IPS-18a (cell line): ENCODE data around the gene SNAI3.

ENCODE experiments used
- H3K27ac ChIP-seq: one replicate; pipeline ENCODE4 v1.5.1; 2013; ENCODE audit warnings: low read length
- H3K27me3 ChIP-seq: one replicate; pipeline ENCODE4 v1.6.1; 2013; ENCODE audit warnings: mild to moderate bottlenecking, low read length; ENCODE audit not compliant: control insufficient read depth, insufficient read depth
- H3K36me3 ChIP-seq: one replicate; pipeline ENCODE4 v1.6.1; 2013; ENCODE audit warnings: low read depth, low read length; ENCODE audit not compliant: control insufficient read depth
- H3K4me1 ChIP-seq: one replicate; pipeline ENCODE4 v1.6.1; 2013; ENCODE audit warnings: low read depth, low read length; ENCODE audit not compliant: control insufficient read depth
- H3K4me3 ChIP-seq: one replicate; pipeline ENCODE4 v1.5.1; 2013; ENCODE audit warnings: low read length
- H3K9ac ChIP-seq: one replicate; pipeline ENCODE4 v1.6.1; 2013; ENCODE audit warnings: mild to moderate bottlenecking, low read length, moderate library complexity
- H3K9me3 ChIP-seq: one replicate; pipeline ENCODE4 v1.6.1; 2013; ENCODE audit warnings: low read depth, low read length; ENCODE audit not compliant: control insufficient read depth

The SNAI3 gene

DNA sequence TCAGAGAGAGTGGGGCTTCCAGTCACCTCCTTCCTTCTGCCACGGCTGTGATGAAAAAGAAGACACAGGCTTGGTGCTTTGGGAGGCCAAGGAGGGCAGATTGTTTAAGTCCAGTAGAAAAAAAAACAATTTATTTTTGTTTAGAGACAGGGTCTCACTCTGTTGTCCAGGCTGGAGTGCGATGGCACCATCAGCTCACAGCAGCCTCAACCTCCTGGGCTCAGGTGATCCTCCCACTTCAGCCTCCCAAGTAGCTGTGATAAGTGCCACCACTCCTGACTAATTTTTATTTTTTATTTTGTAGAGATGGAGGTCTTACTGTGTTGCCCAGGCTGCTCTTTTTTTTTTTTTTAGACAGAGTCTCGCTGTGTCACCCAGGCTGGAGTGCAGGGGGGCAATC is 20.7 kb downstream of the SNAI3 start:
- H3K4me3 ChIP-seq, result no peak overlapping the region
- no peaks in the 10 kb centered on the region for H3K9me3 ChIP-seq
- no peak overlapping the region for H3K9ac ChIP-seq
- H3K27ac ChIP-seq, result no peak overlapping the region
- H3K27me3 ChIP-seq, result no peaks in the 10 kb centered on the region
- no peaks in the 10 kb centered on the region for H3K36me3 ChIP-seq
- H3K4me1 ChIP-seq, result no peaks in the 10 kb centered on the region

DNA sequence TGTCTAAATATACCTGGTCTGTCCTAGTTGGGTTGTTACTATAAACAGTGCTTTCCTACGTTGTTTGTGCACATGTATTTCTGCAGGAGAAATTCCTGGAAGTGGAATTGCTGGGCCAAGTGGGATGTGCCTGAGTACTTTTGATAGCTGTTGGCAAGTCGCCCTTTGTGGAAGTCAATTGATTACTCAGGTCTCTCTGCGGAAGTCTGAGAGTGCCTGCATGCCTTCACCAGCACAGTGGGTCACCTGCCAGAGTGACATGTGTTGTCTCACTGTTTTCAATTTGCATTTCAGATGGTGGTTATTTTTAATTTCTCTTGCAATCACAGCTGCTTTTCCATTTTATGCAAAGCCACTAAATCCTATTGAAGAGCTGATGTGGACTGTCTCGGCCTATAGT is 21.2 kb downstream of the SNAI3 start:
- Histone ChIP-seq H3K27me3 (no peaks in the 10 kb centered on the region), H3K4me3 (no peak overlapping the region), H3K9ac (no peak overlapping the region), H3K4me1 (no peaks in the 10 kb centered on the region), H3K9me3 (no peaks in the 10 kb centered on the region), H3K27ac (no peak overlapping the region), H3K36me3 (no peaks in the 10 kb centered on the region)

DNA sequence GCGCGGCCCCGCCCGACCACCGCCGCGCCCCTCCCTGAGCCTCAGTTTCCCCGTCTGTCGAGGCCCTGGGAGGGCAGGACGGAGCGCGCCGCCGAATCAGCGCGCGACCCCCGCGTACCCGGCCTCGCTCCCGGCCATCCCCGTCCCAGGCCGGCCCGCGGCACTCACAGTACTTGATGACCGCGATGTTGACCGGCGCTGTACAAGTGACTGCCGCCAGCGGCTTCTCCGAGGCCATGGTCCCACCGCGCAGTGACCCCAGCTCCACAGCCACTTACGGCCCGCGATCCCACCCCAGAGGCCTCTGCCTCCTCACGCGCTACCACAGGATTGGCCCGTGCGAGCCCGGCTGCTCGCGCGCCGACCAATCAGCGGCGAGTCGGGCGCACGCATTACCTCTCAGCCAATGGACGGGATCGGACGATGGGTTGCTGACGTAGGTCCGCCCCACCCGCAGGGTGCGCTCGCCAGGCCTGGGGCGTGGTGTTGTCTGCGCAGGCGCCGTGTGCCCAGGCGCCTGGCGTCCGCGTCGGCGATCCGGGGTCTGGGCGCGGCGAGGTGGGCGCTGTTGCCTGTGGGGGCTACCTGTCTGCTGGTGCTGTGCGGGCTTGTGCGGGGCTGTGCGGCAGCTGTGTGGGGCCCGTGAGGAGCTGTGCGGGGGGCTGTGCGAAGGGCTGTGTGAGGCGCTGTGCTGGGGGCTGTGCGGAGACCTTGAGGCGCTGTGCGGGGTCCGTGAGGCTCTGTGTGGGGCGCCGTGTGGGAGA is 23.3 kb downstream of the SNAI3 start, which contains the start of gene MVD:
Gene MVD (minus strand): TSS at position 249 of the 764 bp plus-strand sequence. CDS start 11 bp downstream, at position 238.
- Histone ChIP-seq H3K9me3 (no peaks in the 10 kb centered on the region), H3K4me3 (peak within 1 kb of the TSS; percentile 81), H3K36me3 (no peaks in the 10 kb centered on the region), H3K27me3 (no peaks in the 10 kb centered on the region), H3K27ac (no peak within 1 kb of the TSS), H3K4me1 (no peaks in the 10 kb centered on the region), H3K9ac (peak within 1 kb of the TSS; percentile 70)

DNA sequence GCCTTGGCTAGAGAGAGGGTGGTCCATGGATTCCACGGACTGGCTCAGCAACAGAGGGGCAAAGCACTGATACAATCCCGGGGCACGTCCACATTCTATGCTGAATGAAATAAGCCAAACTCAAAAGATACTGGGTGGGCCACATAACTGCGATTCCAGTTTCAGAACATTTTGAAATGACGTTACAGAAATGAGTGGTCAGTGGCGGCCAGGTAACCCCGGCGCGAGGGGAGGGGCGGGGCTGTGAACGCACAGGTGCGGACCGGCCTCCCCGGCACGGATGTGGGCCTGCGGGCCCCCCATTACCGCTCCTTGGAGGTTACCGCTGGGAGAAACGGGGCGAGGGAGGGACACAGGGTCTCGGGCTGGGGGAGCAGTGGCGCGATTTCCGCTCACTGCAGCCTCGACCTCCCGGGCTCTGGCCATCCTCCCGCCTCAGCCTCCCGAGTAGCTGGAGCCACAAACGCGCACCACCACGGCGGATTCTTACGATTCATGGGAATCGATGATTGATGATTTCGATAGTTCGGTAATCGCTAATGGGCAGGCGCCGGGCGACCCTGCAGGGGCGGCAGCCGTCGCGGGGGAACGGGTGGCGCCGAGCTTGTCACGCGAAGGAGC is 24.0 kb downstream of the SNAI3 start:
- H3K36me3 ChIP-seq, result no peaks in the 10 kb centered on the region

DNA sequence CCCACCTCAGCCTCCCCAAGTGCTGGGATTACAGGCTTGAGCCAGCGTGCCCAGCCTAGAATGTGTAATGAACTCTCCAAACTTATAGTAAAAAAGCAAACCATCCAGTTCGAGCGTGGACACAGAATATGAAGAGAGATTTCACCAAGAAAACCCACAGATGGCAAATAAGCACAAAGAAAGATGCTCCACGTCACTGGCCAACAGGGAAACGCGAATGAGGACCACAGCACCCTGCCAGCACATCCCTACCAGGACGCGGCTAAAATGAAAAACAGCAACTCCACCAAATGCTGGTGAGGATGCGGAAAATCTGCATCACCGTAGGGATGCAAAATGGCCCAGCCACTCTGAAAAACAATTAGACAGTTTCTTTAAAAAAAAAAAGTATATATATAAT is 24.8 kb downstream of the SNAI3 start:
- H3K4me1 ChIP-seq, result no peaks in the 10 kb centered on the region
- no peak overlapping the region for H3K4me3 ChIP-seq
- no peaks in the 10 kb centered on the region for H3K36me3 ChIP-seq
- H3K9me3 ChIP-seq, result no peaks in the 10 kb centered on the region
- H3K27ac ChIP-seq, result no peak overlapping the region
- H3K9ac ChIP-seq, result no peak overlapping the region
- H3K27me3 ChIP-seq, result no peaks in the 10 kb centered on the region

More for the DNA sequence above, 24.0 kb downstream of the SNAI3 start:
- no peak overlapping the region for H3K27ac ChIP-seq
- no peaks in the 10 kb centered on the region for H3K4me1 ChIP-seq
- H3K4me3 ChIP-seq, result peak overlapping the region; percentile 81
- H3K9me3 ChIP-seq, result no peaks in the 10 kb centered on the region
- no peaks in the 10 kb centered on the region for H3K27me3 ChIP-seq
- peak overlapping the region; percentile 43 for H3K9ac ChIP-seq

DNA sequence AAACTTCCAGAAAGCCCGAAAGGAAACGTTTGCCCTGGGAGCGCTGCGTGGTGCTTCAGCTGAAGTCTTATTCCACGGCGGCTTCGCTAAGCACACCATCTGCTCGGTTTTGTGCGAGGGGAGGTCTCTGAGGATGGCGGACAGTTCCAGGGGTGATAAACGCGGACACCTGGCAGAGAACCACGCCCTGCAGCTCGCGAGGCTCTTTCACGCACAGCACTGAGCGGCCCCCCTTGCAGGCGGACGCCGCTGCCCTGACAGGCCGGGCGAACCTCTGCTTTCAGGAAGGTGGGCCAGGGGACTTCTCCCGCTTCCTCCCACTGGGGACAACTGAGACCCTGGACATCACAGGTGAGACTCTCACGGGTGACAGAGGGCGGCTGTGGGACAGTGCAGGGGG is 27.1 kb downstream of the SNAI3 start:
- Histone ChIP-seq H3K27me3 (no peaks in the 10 kb centered on the region), H3K4me3 (no peak overlapping the region), H3K27ac (no peak overlapping the region)

DNA sequence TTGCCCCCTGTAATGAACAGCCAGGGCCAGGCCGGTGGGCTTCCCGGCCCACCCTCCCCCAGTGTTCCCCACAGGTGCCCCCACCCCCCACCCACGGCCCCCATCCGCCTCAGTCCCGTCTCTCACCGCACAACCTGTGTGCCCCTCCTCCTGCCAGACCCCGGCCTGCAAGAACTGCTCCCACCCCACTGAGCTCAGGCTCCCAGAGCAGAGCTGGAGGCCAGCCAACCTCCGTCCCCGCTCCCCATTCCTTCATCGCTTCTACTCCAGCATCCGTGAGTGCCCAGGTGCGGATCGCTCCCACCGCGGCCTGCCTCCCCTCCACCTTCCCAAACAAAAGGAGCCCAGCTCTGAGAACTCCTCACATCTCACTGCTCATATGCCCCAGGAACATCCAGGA is 27.6 kb downstream of the SNAI3 start:
- peaks cover 10% of the 10 kb centered on the region for H3K36me3 ChIP-seq
- H3K27ac ChIP-seq, result no peak overlapping the region
- H3K9me3 ChIP-seq, result no peaks in the 10 kb centered on the region
- no peaks in the 10 kb centered on the region for H3K4me1 ChIP-seq
- H3K27me3 ChIP-seq, result no peaks in the 10 kb centered on the region
- no peak overlapping the region for H3K9ac ChIP-seq
- no peak overlapping the region for H3K4me3 ChIP-seq

More for the DNA sequence above, 27.1 kb downstream of the SNAI3 start:
- Histone ChIP-seq H3K4me1 (no peaks in the 10 kb centered on the region), H3K9ac (no peak overlapping the region), H3K36me3 (peaks cover 10% of the 10 kb centered on the region), H3K9me3 (no peaks in the 10 kb centered on the region)

DNA sequence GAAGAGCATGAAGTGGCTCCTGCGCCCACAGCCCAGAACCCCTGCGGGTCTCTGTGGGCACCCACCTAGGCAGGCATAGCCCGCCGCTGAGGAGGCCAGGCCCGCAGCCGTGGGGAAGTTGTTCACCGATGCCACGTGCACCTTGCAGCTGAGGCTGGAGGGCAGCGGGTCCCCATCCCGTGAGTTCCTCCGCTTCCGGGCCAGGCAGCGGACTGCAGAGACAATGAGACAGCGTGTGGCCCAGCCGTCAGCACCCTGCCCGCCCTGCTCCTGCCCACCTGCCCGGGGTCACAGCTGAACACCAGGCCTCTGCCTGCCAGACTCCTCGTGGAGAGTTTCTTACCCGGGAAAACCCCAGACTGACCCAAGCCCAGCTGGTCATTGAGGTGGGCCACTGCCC is 28.9 kb downstream of the SNAI3 start:
- Histone ChIP-seq H3K4me1 (no peaks in the 10 kb centered on the region), H3K9me3 (no peaks in the 10 kb centered on the region), H3K36me3 (peaks cover 10% of the 10 kb centered on the region), H3K27ac (no peak overlapping the region), H3K9ac (no peak overlapping the region), H3K4me3 (no peak overlapping the region), H3K27me3 (no peaks in the 10 kb centered on the region)

DNA sequence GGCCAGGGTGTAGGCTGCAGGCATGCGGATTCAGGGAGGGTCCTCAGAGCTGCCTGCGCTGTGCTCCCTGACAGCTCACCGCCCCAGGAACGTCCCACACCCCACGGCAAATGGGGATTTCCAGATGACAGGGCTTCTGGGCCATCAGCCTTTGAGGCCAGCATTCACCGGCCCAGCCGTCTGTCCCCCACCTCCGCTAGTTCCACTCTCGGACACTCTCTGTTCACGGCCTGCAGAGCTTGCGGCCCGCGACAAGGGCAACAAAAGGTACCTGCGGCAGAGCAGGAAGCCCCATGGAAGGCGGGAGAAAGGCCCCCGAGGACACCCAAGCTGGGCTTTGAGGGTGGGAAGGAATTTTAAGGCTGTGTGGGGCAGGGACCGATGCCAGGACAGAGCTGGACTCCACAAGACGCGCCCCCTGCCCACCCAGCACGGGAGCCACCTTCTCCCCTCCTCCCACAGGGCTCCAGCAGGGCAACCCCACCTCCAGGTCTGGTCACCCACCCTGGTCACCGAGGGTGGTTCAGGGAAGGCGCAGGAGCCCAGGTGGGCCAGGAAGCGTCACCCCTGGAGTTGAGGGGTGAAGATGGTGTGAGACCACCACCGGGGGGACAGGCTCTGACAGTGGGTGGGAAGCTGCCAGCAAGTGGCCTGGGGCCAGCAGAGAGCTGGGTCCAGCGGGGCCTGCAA is 29.9 kb downstream of the SNAI3 start:
- H3K9me3 ChIP-seq, result no peaks in the 10 kb centered on the region
- H3K9ac ChIP-seq, result no peak overlapping the region
- no peak overlapping the region for H3K4me3 ChIP-seq
- H3K4me1 ChIP-seq, result peaks cover under 1% of the 10 kb centered on the region
- no peaks in the 10 kb centered on the region for H3K27me3 ChIP-seq
- H3K36me3 ChIP-seq, result peaks cover 10% of the 10 kb centered on the region
- H3K27ac ChIP-seq, result no peak overlapping the region

DNA sequence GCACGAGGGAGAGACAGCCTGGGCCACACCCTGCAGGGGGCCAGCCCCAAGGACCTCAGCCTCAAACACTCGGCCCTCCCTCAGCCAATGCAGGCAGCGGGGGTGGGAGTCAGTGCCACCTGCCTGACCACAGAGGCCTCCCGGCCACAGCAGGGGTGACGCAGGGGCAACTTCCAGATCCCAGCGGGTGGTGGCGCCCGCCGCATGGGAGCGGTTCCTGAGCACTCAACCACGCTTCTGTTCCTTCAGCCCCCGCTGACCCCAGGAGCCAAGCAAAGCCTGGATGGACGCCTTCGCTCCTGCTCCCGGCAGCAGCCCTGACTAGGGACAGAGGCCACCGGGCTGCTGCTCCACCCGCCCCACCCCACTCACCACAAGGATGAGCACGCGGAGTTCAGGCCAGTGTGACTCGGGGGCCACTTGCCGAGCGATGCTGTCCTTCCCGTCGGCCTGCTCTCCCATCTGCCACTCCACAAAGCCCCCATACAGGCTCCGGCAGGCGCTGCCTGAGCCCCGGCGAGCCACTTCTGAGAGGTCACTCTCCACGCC is 30.5 kb downstream of the SNAI3 start:
- no peaks in the 10 kb centered on the region for H3K27me3 ChIP-seq
- no peak overlapping the region for H3K4me3 ChIP-seq
- H3K9me3 ChIP-seq, result no peaks in the 10 kb centered on the region
- H3K36me3 ChIP-seq, result peaks cover 10% of the 10 kb centered on the region
- H3K27ac ChIP-seq, result no peak overlapping the region
- H3K4me1 ChIP-seq, result peaks cover 4% of the 10 kb centered on the region
- H3K9ac ChIP-seq, result no peak overlapping the region

DNA sequence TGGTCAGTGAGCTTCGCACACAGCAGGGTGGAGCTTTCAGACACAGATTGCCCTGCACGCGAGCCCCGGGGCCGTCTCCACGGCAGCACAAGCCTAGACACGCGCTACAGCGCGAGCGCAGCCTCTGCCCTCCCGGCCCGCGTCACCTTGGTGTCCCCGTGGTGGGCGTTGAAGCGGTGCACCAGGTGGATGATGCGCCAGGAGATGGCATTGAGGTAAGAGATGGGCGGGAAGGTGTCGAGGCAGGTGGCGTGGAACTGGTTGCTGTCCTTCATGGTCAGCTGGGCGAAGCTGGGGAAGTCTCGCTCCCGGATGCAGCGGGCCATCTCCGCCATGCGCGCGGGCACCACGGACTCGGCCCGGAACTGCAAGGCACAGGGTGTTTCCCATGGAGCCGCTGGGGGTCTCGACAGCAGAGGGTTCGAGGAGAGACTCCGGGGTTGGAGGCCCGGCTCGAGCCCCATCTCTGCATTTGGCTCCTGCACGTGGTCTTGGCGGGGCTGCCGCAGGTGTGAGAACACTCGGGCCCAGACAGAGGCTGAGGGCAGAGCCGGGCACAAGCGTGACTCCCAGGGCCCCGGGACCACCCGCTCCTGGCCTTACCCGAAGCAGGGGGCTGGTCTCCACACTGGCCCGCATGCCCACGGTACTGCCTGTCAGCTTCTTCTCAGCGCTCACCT is 31.1 kb downstream of the SNAI3 start:
- Histone ChIP-seq H3K9ac (no peak overlapping the region), H3K27ac (no peak overlapping the region), H3K36me3 (peaks cover 10% of the 10 kb centered on the region), H3K9me3 (no peaks in the 10 kb centered on the region), H3K4me1 (peaks cover 4% of the 10 kb centered on the region), H3K27me3 (no peaks in the 10 kb centered on the region), H3K4me3 (no peak overlapping the region)
